GM12874 (cell line): ENCODE measurements around the gene RMND5A.

Source experiments
- TF ChIP-seq, protein P1 (sequence below): IDR thresholded peaks from 2 replicates; pipeline ENCODE4 v1.5.1; 2011; ENCODE audit warnings: low read depth, mild to moderate bottlenecking, control low read depth, low read length, moderate library complexity; ENCODE audit not compliant: insufficient read depth

Gene RMND5A

DNA sequence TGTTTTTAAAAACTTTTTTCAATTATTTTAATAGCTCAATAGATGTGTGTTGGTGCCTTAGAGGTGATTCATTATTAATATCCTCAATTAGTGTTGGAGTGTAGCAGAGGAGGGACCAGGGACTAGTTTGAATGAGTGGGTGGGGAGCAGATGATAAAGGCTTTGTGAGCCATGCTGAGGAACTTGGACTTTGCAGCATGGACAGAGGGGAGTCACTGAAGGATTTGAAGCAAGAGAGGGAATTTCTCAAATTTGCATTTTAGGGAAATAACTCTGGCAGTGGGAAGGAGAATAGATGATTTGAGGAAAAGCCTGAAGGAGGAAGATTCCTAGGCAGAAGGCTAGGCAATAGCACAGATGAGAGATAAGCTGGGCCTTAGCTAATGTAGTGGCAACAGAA, 42.3 kb upstream of the RMND5A start:
- TF ChIP-seq, protein P1, sequence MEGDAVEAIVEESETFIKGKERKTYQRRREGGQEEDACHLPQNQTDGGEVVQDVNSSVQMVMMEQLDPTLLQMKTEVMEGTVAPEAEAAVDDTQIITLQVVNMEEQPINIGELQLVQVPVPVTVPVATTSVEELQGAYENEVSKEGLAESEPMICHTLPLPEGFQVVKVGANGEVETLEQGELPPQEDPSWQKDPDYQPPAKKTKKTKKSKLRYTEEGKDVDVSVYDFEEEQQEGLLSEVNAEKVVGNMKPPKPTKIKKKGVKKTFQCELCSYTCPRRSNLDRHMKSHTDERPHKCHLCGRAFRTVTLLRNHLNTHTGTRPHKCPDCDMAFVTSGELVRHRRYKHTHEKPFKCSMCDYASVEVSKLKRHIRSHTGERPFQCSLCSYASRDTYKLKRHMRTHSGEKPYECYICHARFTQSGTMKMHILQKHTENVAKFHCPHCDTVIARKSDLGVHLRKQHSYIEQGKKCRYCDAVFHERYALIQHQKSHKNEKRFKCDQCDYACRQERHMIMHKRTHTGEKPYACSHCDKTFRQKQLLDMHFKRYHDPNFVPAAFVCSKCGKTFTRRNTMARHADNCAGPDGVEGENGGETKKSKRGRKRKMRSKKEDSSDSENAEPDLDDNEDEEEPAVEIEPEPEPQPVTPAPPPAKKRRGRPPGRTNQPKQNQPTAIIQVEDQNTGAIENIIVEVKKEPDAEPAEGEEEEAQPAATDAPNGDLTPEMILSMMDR: no peak

DNA sequence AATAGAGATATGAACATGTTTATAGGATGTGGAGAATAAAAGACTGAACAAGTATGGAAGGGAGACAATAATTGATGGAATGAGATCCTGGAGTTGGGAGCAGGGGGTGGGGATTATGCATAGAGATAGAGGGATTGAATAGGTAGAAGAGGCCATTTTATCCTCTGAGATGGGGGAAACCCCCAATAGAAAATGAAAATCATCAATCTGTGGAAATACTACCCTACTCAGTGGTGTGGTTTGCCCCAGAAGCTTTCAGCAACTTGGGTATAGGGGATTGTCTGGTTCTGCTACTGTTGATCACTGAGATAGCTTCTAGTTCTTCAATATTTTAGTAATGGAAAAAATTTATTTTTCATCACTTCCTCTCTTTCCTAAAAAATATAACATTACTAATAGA, 41.1 kb upstream of the RMND5A start:
- TF ChIP-seq, protein P1: no peak

DNA sequence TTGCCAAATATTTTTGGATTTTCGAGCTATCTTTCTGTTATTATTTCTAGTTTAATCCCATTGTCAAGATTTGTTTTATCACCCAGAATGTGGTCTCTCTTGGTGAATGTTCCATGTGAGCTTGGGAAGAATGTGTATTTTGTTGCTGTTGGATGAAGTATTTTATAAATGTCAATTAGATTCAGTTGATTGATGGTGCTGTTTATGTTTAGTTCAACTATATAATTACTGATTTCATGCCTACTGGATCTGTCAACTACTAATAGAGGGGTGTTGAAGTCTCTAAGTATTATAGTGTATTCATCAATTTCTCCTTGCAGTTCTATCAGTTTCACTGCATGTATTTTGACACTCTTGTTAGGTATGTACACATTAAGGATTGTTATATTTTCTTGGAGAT, 34.7 kb upstream of the RMND5A start:
- TF ChIP-seq, protein P1: no peak

DNA sequence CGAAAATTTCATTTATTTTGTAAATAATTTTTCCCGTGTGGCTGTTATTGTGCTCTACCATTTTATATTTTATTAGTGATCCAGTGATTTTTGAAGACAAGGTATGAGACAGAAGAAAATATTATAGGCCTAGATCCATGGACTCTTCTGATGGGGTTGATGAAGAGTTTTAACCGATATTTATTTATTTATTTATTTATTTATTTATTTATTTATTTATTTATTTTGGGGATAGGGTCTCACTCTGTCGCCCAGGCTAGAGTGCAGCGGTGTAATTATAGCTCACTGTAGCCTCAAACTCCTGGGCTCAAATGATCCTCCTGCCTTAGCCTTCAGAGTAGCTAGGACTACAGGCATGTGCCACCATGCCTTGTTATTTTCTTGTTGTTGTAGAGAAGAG, 33.6 kb upstream of the RMND5A start:
- TF ChIP-seq, protein P1: no peak

DNA sequence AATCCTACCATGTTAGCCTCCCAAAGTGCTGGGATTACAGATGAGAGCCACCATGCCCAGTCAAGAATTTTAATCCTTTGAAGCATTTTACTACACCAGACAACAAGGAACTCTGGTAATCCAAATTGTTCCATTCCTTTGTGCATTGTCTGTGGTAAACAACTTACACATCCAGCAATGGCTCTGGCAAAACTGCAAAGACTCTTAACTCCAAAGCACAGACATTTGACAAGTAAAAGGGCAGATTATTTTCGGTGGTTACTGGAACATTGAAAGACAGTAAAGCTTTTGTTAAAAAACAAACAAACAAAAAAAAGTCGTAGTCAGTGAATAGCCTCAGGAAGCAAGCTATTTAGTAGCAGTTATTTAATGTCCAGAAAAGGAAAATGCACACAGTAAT, 33.2 kb upstream of the RMND5A start:
- TF ChIP-seq, protein P1: no peak

DNA sequence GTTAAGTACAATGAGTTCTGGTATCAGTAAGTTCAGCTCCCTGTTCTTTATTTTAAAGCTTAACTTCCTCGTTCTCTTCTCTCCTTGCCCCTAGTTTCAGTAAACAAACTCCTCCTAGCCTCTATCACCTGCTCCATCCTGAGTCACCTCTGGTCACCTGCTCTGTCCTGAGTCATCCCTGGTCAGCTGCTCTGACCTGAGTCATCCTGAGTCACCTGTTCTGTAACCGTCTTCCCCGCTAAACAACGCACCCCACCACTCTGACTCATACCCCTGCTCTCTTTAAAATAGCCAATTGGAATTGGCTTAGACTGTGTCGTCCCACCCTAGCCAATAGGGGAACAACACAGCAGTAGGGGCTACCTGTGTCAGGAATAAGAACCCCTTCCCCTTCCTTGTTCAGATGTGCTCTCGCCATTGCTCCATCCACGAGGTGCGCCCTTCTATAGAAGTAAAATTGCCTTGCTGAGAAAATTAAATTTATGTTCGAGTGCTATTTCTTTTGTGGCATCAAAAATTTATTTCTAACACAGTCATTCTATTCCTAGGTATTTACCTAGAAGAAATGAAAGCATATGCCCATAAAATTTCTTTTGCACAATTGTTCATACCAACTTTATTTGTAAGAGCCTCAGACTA, 24.9 kb upstream of the RMND5A start:
- TF ChIP-seq, protein P1: no peak

DNA sequence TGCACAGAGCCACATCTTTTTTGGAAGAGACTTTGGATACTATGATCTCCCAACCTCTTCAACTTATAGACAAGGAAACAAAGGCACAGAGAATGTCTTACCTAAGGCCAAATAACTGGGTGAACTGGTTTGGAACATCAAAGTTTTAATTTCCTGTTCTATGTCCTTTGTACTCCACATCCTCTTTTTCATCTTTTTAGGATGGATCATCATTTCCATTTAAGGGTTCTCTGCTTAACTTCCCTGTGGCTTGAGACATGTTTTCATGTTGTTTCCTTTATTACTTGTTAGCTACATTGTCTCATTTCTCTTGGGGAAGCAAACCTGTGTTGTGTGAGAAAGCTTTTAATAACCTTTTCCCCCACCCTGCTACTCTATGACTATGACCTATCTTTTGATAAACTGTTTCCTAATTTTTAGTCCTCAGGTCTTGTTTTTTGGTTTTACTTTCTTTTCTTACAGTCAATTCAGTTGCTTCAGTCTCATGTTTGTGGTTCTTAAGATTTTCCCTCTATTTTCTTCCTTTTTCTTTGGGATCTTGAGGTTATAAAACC, 22.5 kb upstream of the RMND5A start:
- TF ChIP-seq, protein P1: no peak
